ENCODE measurements around the gene SERPINA5. TPM values are rescaled to one million over a fixed set of nuclear protein-coding genes. Genes with fewer than 3 reads are reported as not detected.

SERPINA5 gene
- polyA plus RNA-seq, 4 donors: 0.54 to 8.6 (median 1.7) TPM; not detected in 1

DNA sequence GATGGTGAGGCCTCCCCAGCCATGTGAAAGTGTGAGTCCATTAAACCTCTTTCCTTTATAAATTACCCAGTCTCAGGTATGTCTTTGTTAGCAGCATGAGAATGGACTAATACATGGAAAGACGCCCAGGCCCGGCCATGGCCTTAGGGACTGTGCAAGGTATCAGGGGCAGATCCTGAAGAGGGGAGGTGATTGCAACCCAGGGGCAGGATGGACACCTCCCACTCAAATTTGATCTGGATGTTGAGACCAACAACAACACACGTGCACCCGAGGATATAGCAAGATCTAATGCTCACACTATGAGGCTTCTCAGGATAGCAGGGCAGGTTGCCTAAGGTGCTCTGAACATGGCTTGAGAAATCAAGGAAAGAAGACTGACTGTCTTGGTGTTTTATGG, 33.5 kb upstream of the SERPINA5 start:
- no peak for DNase-seq
- 73 to 77% (median 74%) methylated on average over 4 of the region's 4 CpGs for WGBS, 3 donors
- H3K9me3 ChIP-seq (ENCODE audit: control insufficient read depth in 2 of 2, insufficient read depth in 1 of 2, low read depth in 1 of 2, low read length in 1 of 2): peaks cover 0 to 4% of the 10 kb centered on the region in 2 donors
- no peak overlapping the region for H3K4me3 ChIP-seq (ENCODE audit: low read depth in 1 of 3, low read length in 3 of 3)
- no peaks in the 10 kb centered on the region for H3K36me3 ChIP-seq (ENCODE audit: control insufficient read depth in 3 of 3, insufficient read depth in 2 of 3, low read depth in 1 of 3, low read length in 3 of 3)
- H3K4me1 ChIP-seq (ENCODE audit: control insufficient read depth in 3 of 3, insufficient read depth in 2 of 3, low read depth in 1 of 3, low read length in 2 of 3): peaks cover 0 to 6% (median 0%) of the 10 kb centered on the region in 3 donors
- no peaks in the 10 kb centered on the region for H3K27me3 ChIP-seq (ENCODE audit: control insufficient read depth in 3 of 3, insufficient read depth in 3 of 3, low read length in 3 of 3)
- no peak overlapping the region for H3K27ac ChIP-seq (ENCODE audit: low read depth in 1 of 3, low read length in 2 of 3)
- FAIRE-seq: no peak

GRCh38 chr14:94548131-94548998, 32.9 kb upstream of the SERPINA5 start:
- peaks cover 0 to 5% (median 0%) of the 10 kb centered on the region in 3 donors for H3K4me1 ChIP-seq (ENCODE audit: control insufficient read depth in 3 of 3, insufficient read depth in 2 of 3, low read depth in 1 of 3, low read length in 2 of 3)
- no peak for DNase-seq
- H3K36me3 ChIP-seq (ENCODE audit: control insufficient read depth in 3 of 3, insufficient read depth in 2 of 3, low read depth in 1 of 3, low read length in 3 of 3): no peaks in the 10 kb centered on the region
- no peak overlapping the region for H3K27ac ChIP-seq (ENCODE audit: low read depth in 1 of 3, low read length in 2 of 3)
- H3K9me3 ChIP-seq (ENCODE audit: control insufficient read depth in 2 of 2, insufficient read depth in 1 of 2, low read depth in 1 of 2, low read length in 1 of 2): peaks cover 0 to 4% of the 10 kb centered on the region in 2 donors
- FAIRE-seq: no peak
- WGBS, 3 donors: 72 to 80% (median 73%) methylated on average over 14 of the region's 14 CpGs
- H3K4me3 ChIP-seq (ENCODE audit: low read depth in 1 of 3, low read length in 3 of 3): no peak overlapping the region
- H3K27me3 ChIP-seq (ENCODE audit: control insufficient read depth in 3 of 3, insufficient read depth in 3 of 3, low read length in 3 of 3): no peaks in the 10 kb centered on the region

DNA sequence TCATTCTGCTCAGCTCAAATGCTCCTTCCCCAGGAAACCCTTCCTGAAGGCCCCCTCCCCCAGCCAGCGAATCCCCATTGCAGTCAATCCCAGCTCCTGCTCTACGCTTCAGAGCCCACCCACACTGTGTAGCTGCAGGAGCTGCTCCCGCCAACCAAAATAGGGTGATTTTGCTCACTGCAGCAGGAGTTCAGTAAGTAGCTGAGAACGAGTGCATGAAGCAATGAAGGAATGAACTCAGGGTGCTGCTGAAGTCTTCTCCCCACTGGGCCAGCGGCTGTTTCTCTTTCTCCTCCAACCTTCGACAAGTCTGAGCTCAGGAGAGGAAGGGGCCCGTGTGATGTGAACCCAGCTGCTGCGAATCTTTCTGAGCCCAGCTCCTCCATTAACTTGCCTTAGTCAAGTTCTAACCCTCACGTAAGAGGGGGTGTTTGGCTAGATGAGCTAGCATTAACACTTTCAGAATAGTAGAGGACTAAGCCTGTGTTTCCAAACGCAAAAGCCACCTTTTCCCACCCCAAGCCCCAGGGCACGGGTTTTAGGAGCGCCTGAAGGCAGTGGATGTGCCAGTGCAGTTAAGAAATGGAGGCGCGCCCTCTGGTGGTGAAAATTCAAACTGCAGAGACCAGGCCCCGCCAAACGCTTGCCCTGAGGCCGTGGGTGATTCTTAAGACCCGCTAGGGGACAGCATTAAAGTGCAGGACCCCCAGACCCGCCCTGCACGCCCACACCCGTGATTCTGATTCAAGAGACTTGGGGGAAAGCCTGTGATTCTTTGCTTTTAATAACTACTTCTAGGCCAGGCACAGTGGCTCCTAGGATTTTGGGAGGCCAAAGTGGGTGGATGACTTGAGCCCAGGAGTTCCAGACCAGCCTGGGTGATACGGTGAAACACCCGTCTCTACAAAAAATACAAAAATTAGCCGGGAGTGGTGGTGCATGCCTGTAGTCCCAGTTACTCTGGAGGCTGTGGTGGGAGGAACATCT, 31.9 kb upstream of the SERPINA5 start:
- no peak overlapping the region for H3K4me3 ChIP-seq (ENCODE audit: low read depth in 1 of 3, low read length in 3 of 3)
- no peaks in the 10 kb centered on the region for H3K27me3 ChIP-seq (ENCODE audit: control insufficient read depth in 3 of 3, insufficient read depth in 3 of 3, low read length in 3 of 3)
- H3K4me1 ChIP-seq (ENCODE audit: control insufficient read depth in 3 of 3, insufficient read depth in 2 of 3, low read depth in 1 of 3, low read length in 2 of 3): no peaks in the 10 kb centered on the region
- 27 to 29% (median 28%) methylated on average over 24 of the region's 24 CpGs for WGBS, 3 donors
- no peak overlapping the region for H3K27ac ChIP-seq (ENCODE audit: low read depth in 1 of 3, low read length in 2 of 3)
- FAIRE-seq (no peak), DNase-seq (peak; percentile 28 to 68)
- no peaks in the 10 kb centered on the region for H3K36me3 ChIP-seq (ENCODE audit: control insufficient read depth in 3 of 3, insufficient read depth in 2 of 3, low read depth in 1 of 3, low read length in 3 of 3)
- peaks cover 0 to 4% of the 10 kb centered on the region in 2 donors for H3K9me3 ChIP-seq (ENCODE audit: control insufficient read depth in 2 of 2, insufficient read depth in 1 of 2, low read depth in 1 of 2, low read length in 1 of 2)

DNA sequence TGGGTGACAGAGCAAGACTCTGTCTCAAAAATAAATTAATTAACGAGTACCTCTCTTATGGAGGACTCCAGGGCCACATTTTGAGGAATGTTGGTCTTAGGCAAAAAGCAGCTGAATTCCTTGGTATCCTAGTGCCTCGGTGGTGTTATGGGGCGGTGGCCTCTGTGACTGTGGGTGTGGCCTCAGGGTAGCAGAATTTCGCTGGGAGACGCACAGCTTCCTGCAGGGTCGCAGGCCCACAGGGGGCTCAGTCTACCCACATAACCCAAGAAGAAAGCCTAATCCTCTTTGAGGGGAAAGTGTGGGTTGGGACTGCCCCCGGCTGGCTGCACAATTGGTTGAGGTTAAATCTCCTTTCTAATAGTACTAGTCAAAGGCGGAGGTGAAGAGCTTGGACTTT, 31.2 kb upstream of the SERPINA5 start:
- FAIRE-seq (no peak), DNase-seq (no peak)
- Histone ChIP-seq H3K27me3 (ENCODE audit: control insufficient read depth in 3 of 3, insufficient read depth in 3 of 3, low read length in 3 of 3) (no peaks in the 10 kb centered on the region), H3K27ac (ENCODE audit: low read depth in 1 of 3, low read length in 2 of 3) (no peak overlapping the region), H3K36me3 (ENCODE audit: control insufficient read depth in 3 of 3, insufficient read depth in 2 of 3, low read depth in 1 of 3, low read length in 3 of 3) (no peaks in the 10 kb centered on the region), H3K4me1 (ENCODE audit: control insufficient read depth in 3 of 3, insufficient read depth in 2 of 3, low read depth in 1 of 3, low read length in 2 of 3) (no peaks in the 10 kb centered on the region), H3K9me3 (ENCODE audit: control insufficient read depth in 2 of 2, insufficient read depth in 1 of 2, low read depth in 1 of 2, low read length in 1 of 2) (peaks cover 0 to 4% of the 10 kb centered on the region in 2 donors), H3K4me3 (ENCODE audit: low read depth in 1 of 3, low read length in 3 of 3) (no peak overlapping the region)
- 72 to 80% (median 74%) methylated on average over 8 of the region's 8 CpGs for WGBS, 3 donors

GRCh38 chr14:94555991-94556390, 25.2 kb upstream of the SERPINA5 start:
- no peak for FAIRE-seq
- H3K9me3 ChIP-seq (ENCODE audit: control insufficient read depth in 2 of 2, insufficient read depth in 1 of 2, low read depth in 1 of 2, low read length in 1 of 2): peaks cover 0 to 17% of the 10 kb centered on the region in 2 donors
- H3K4me3 ChIP-seq (ENCODE audit: low read depth in 1 of 3, low read length in 3 of 3): no peak overlapping the region
- H3K27me3 ChIP-seq (ENCODE audit: control insufficient read depth in 3 of 3, insufficient read depth in 3 of 3, low read length in 3 of 3): no peaks in the 10 kb centered on the region
- DNase-seq: no peak
- no peaks in the 10 kb centered on the region for H3K36me3 ChIP-seq (ENCODE audit: control insufficient read depth in 3 of 3, insufficient read depth in 2 of 3, low read depth in 1 of 3, low read length in 3 of 3)
- H3K4me1 ChIP-seq (ENCODE audit: control insufficient read depth in 3 of 3, insufficient read depth in 2 of 3, low read depth in 1 of 3, low read length in 2 of 3): peaks cover 0 to 9% (median 0%) of the 10 kb centered on the region in 3 donors
- H3K27ac ChIP-seq (ENCODE audit: low read depth in 1 of 3, low read length in 2 of 3): no peak overlapping the region
- WGBS, 3 donors: 85 to 90% (median 89%) methylated on average over 9 of the region's 9 CpGs

DNA sequence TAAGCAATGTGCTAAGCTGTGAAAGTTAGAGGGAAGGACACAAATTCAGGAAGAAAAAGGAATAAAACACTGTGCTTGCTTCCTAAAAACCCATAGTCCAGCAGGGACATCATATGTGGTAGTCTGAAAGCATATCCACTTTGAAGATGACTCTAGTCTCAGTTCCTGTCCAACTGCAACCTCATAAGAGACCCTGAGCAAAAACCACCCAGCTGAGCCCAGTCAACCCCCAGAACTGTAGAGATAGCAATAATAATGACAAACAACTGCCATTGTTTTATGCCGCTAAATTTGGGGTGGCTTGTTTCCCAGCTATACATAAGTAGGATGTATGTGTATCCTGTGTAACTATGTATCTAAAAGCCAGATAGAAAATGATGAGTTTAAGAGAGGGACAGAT, 23.9 kb upstream of the SERPINA5 start:
- H3K9me3 ChIP-seq (ENCODE audit: control insufficient read depth in 2 of 2, insufficient read depth in 1 of 2, low read depth in 1 of 2, low read length in 1 of 2): peaks cover 0 to 17% of the 10 kb centered on the region in 2 donors
- DNase-seq (no peak), FAIRE-seq (no peak)
- WGBS, 3 donors: 97 to 100% (median 97%) methylated on average over 1 of the region's 1 CpG
- peaks cover 0 to 15% (median 0%) of the 10 kb centered on the region in 3 donors for H3K4me1 ChIP-seq (ENCODE audit: control insufficient read depth in 3 of 3, insufficient read depth in 2 of 3, low read depth in 1 of 3, low read length in 2 of 3)
- no peaks in the 10 kb centered on the region for H3K36me3 ChIP-seq (ENCODE audit: control insufficient read depth in 3 of 3, insufficient read depth in 2 of 3, low read depth in 1 of 3, low read length in 3 of 3)
- H3K4me3 ChIP-seq (ENCODE audit: low read depth in 1 of 3, low read length in 3 of 3): no peak overlapping the region
- no peak overlapping the region for H3K27ac ChIP-seq (ENCODE audit: low read depth in 1 of 3, low read length in 2 of 3)
- H3K27me3 ChIP-seq (ENCODE audit: control insufficient read depth in 3 of 3, insufficient read depth in 3 of 3, low read length in 3 of 3): no peaks in the 10 kb centered on the region

- peaks cover 0 to 15% (median 0%) of the 10 kb centered on the region in 3 donors for H3K4me1 ChIP-seq (ENCODE audit: control insufficient read depth in 3 of 3, insufficient read depth in 2 of 3, low read depth in 1 of 3, low read length in 2 of 3)
- peaks cover 0 to 3% (median 0%) of the 10 kb centered on the region in 3 donors for H3K36me3 ChIP-seq (ENCODE audit: control insufficient read depth in 3 of 3, insufficient read depth in 2 of 3, low read depth in 1 of 3, low read length in 3 of 3)
- H3K9me3 ChIP-seq (ENCODE audit: control insufficient read depth in 2 of 2, insufficient read depth in 1 of 2, low read depth in 1 of 2, low read length in 1 of 2): peaks cover 0 to 17% of the 10 kb centered on the region in 2 donors
- no peak overlapping the region for H3K27ac ChIP-seq (ENCODE audit: low read depth in 1 of 3, low read length in 2 of 3)
- H3K27me3 ChIP-seq (ENCODE audit: control insufficient read depth in 3 of 3, insufficient read depth in 3 of 3, low read length in 3 of 3): no peaks in the 10 kb centered on the region
- FAIRE-seq (no peak), DNase-seq (no peak)
- 87 to 90% (median 90%) methylated on average over 2 of the region's 2 CpGs for WGBS, 3 donors
- no peak overlapping the region for H3K4me3 ChIP-seq (ENCODE audit: low read depth in 1 of 3, low read length in 3 of 3)
Measured at GRCh38 chr14:94558842-94559241, 22.4 kb upstream of the SERPINA5 start.

- Histone ChIP-seq H3K27me3 (ENCODE audit: control insufficient read depth in 3 of 3, insufficient read depth in 3 of 3, low read length in 3 of 3) (no peaks in the 10 kb centered on the region), H3K9me3 (ENCODE audit: control insufficient read depth in 2 of 2, insufficient read depth in 1 of 2, low read depth in 1 of 2, low read length in 1 of 2) (peaks cover 0 to 17% of the 10 kb centered on the region in 2 donors), H3K4me3 (ENCODE audit: low read depth in 1 of 3, low read length in 3 of 3) (no peak overlapping the region), H3K27ac (ENCODE audit: low read depth in 1 of 3, low read length in 2 of 3) (no peak overlapping the region), H3K4me1 (ENCODE audit: control insufficient read depth in 3 of 3, insufficient read depth in 2 of 3, low read depth in 1 of 3, low read length in 2 of 3) (peaks cover 0 to 15% (median 0%) of the 10 kb centered on the region in 3 donors), H3K36me3 (ENCODE audit: control insufficient read depth in 3 of 3, insufficient read depth in 2 of 3, low read depth in 1 of 3, low read length in 3 of 3) (peaks cover 0 to 3% (median 0%) of the 10 kb centered on the region in 3 donors)
- no peak for FAIRE-seq
- WGBS, 3 donors: 81 to 87% (median 81%) methylated on average over 9 of the region's 9 CpGs
- no peak for DNase-seq
Measured at GRCh38 chr14:94559638-94560290, 21.5 kb upstream of the SERPINA5 start.

Measured in small intestine (tissue), 7 donors.